NCI-H1694 treated with DMSO at 0.1 percent for 48 hours (cell line): ENCODE results near the gene SCAF11.
A peak's percentile ranks its signal among the peaks of the same experiment; 100 is the strongest.
"Not testable (repeated sequence)": the region's sequence is repeated elsewhere in the genome, so short reads cannot be mapped to it uniquely, and the experiment has no call there.

Source experiments
- DNase-seq: peaks from one replicate; lab custom pipeline; 2025; lab: John Stamatoyannopoulos, UW

The SCAF11 gene

GRCh38 chr12:45990468-45991283 lies at the start of gene SCAF11:
SCAF11 (minus strand) TSS chr12:45990574; CDS start chr12:45964167, 26,407 bp downstream.
- DNase-seq, result peak; percentile 96

- not testable (repeated sequence) for DNase-seq
Measured at GRCh38 chr12:46037066-46037465, 46.7 kb upstream of the SCAF11 start.

- no peak for DNase-seq
Measured at GRCh38 chr12:46027172-46027571, 36.8 kb upstream of the SCAF11 start.

GRCh38 chr12:46024099-46024498 lies 33.7 kb upstream of the SCAF11 start:
- DNase-seq, result no peak

- DNase-seq, result no peak
Measured at GRCh38 chr12:46020768-46021167, 30.4 kb upstream of the SCAF11 start.

GRCh38 chr12:46018712-46019111 lies 28.3 kb upstream of the SCAF11 start:
- DNase-seq, result not testable (repeated sequence)

GRCh38 chr12:46017866-46018375 lies 27.5 kb upstream of the SCAF11 start:
- DNase-seq, result not testable (repeated sequence)

GRCh38 chr12:46005823-46006222 lies 15.4 kb upstream of the SCAF11 start:
- DNase-seq, result no peak

GRCh38 chr12:46005151-46005797 lies 14.9 kb upstream of the SCAF11 start:
- DNase-seq, result no peak

GRCh38 chr12:46004715-46005114 lies 14.3 kb upstream of the SCAF11 start:
- no peak for DNase-seq

- not testable (repeated sequence) for DNase-seq
Measured at GRCh38 chr12:46000076-46000475, 9.7 kb upstream of the SCAF11 start.

- no peak for DNase-seq
Measured at GRCh38 chr12:45994736-45995135, 4.4 kb upstream of the SCAF11 start.

- peak; percentile 57 for DNase-seq
Measured at GRCh38 chr12:45991284-45992249, 1.2 kb upstream of the SCAF11 start.

GRCh38 chr12:45989721-45990467 lies 480 bp downstream of the SCAF11 start:
- no peak for DNase-seq

GRCh38 chr12:45989287-45989686 lies 1.1 kb downstream of the SCAF11 start:
- DNase-seq, result no peak

GRCh38 chr12:45988264-45988663 lies 2.1 kb downstream of the SCAF11 start:
- DNase-seq, result no peak

- no peak for DNase-seq
Measured at GRCh38 chr12:45987340-45987727, 3.0 kb downstream of the SCAF11 start.

GRCh38 chr12:45986641-45987339 lies 3.6 kb downstream of the SCAF11 start:
- no peak for DNase-seq

- DNase-seq, result no peak
Measured at GRCh38 chr12:45981075-45981837, 9.1 kb downstream of the SCAF11 start.

GRCh38 chr12:45980540-45980939 lies 9.8 kb downstream of the SCAF11 start:
- DNase-seq, result no peak
